Peyer's patch (tissue), 4 donors: ENCODE data around the gene PDGFA. TPM values are rescaled to one million over a fixed set of nuclear protein-coding genes. Genes with fewer than 3 reads are reported as not detected.
A peak's percentile ranks its signal among the peaks of the same experiment; 100 is the strongest.

Experiments used
- DNase-seq, 3 donors: peaks; one replicate each; pipeline ENCODE4 v3.0.0-alpha.2; 2017 to 2019
- H3K27ac ChIP-seq, 4 donors: fragments of 200-600 bp; sonication (generic); one replicate each; pipeline ENCODE4 v1.5.1; 2016 to 2019
- H3K27me3 ChIP-seq, 2 donors: fragments of 200-600 bp; sonication (generic); one replicate each; pipeline ENCODE4 v1.5.1; 2019
- H3K36me3 ChIP-seq, 3 donors: fragments of 200-600 bp; sonication (generic); one replicate each; pipeline ENCODE4 v1.5.1; 2016 to 2019
- H3K4me1 ChIP-seq, 4 donors: fragments of 200-600 bp; sonication (generic); one replicate each; pipeline ENCODE4 v1.5.1; 2016 to 2019
- H3K4me3 ChIP-seq, 4 donors: fragments of 200-600 bp; sonication (generic); 1 replicate in 3 of 4; 2 replicates in 1 of 4; pipeline ENCODE4 v1.5.1; 2016 to 2019; ENCODE audit warnings: mild to moderate bottlenecking in 1 of 4
- H3K9me3 ChIP-seq, 4 donors: fragments of 200-600 bp; sonication (generic); one replicate each; pipeline ENCODE4 v1.5.1; 2016 to 2019; ENCODE audit warnings: mild to moderate bottlenecking in 1 of 4
- POLR2A ChIP-seq, 2 donors: fragments of 450-650 bp; IDR thresholded peaks; one replicate each; pipeline ENCODE4 v1.5.1; 2017; ENCODE audit warnings: antibody characterized with exemption in 2 of 2, mild to moderate bottlenecking in 2 of 2, moderate library complexity in 2 of 2
- total RNA-seq, 4 donors: library from RNA; depleted of rRNA; stranded (reverse); fragments of >200 nt; gene quantifications; one replicate each; pipeline ENCODE4 v1.1.0, GENCODE V29; 2016
- TF ChIP-seq, protein P1 (sequence below), 6 experiments: fragments of 450-650 bp in 4 of 6; fragments of 200-600 bp in 2 of 6; sonication (generic) in 1 of 6; IDR thresholded peaks; one replicate each; pipeline ENCODE4 v1.5.1; 2017 to 2019; ENCODE audit warnings: antibody characterized with exemption in 6 of 6, mild to moderate bottlenecking in 3 of 6, moderate library complexity in 1 of 6

Gene PDGFA
- total RNA-seq, 4 donors from 2014 or later: 5.8 to 97.8 (median 59.4) TPM

DNA sequence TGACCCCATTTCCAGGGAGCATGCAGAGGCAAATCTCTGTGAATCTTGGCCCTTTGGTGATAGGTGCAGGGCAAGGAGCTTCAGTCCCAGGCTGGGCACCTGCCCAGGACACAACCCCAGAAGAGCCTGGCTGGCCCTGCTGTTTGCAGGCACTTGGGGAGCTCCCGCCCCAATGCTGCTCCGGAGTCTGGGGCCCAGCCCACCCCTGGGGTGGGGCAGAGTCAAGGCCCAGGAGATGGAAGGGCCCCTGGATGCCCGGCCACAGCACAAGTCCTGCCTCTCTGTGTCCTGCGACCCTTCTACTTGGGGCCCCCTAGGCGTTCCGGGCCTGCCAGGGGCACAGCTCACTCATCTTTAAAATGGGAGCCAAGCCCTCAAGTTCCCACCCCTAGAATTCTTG, 24.7 kb downstream of the PDGFA start:
- H3K9me3 ChIP-seq: no peaks in the 10 kb centered on the region
- H3K36me3 ChIP-seq: peaks cover 0 to 31% (median 0%) of the 10 kb centered on the region in 3 donors
- H3K4me3 ChIP-seq: no peak overlapping the region
- TF ChIP-seq POLR2A (IDR thresholded peaks at IDR 0.05): no peak
- TF ChIP-seq, protein P1, sequence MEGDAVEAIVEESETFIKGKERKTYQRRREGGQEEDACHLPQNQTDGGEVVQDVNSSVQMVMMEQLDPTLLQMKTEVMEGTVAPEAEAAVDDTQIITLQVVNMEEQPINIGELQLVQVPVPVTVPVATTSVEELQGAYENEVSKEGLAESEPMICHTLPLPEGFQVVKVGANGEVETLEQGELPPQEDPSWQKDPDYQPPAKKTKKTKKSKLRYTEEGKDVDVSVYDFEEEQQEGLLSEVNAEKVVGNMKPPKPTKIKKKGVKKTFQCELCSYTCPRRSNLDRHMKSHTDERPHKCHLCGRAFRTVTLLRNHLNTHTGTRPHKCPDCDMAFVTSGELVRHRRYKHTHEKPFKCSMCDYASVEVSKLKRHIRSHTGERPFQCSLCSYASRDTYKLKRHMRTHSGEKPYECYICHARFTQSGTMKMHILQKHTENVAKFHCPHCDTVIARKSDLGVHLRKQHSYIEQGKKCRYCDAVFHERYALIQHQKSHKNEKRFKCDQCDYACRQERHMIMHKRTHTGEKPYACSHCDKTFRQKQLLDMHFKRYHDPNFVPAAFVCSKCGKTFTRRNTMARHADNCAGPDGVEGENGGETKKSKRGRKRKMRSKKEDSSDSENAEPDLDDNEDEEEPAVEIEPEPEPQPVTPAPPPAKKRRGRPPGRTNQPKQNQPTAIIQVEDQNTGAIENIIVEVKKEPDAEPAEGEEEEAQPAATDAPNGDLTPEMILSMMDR (IDR thresholded peaks at IDR 0.05): no peak
- no peak overlapping the region for H3K27ac ChIP-seq
- peak in 2 of 3 donors; percentile 34 to 45 for DNase-seq
- no peaks in the 10 kb centered on the region for H3K27me3 ChIP-seq
- no peaks in the 10 kb centered on the region for H3K4me1 ChIP-seq

DNA sequence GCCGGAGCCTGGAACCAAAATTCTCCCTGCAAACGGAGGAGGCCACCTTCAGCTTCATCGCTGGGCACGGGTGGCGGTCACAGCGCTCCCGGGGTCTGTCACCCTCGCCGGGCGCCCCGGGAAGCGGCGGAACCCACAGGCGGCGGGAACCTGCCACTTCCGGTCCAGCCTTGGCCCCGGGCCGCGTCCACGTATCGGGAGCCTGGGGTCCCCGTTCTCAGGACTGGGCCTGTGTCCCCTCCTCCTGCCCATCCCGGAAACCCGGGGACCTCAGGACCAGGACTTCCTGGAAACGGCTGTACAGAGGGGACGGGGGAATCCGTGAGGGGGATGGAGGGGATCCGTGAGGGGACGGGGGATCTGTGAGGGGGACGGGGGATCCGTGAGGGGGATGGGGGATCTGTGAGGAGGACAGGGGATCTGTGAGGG, 25.4 kb downstream of the PDGFA start:
- DNase-seq: peak in 2 of 3 donors; percentile 32 to 53
- no peak for TF ChIP-seq POLR2A (IDR thresholded peaks at IDR 0.05)
- TF ChIP-seq, protein P1 (IDR thresholded peaks at IDR 0.05): no peak
- Histone ChIP-seq H3K9me3 (no peaks in the 10 kb centered on the region), H3K4me3 (no peak overlapping the region), H3K27ac (no peak overlapping the region), H3K4me1 (no peaks in the 10 kb centered on the region), H3K36me3 (peaks cover 0 to 25% (median 0%) of the 10 kb centered on the region in 3 donors), H3K27me3 (no peaks in the 10 kb centered on the region)

DNA sequence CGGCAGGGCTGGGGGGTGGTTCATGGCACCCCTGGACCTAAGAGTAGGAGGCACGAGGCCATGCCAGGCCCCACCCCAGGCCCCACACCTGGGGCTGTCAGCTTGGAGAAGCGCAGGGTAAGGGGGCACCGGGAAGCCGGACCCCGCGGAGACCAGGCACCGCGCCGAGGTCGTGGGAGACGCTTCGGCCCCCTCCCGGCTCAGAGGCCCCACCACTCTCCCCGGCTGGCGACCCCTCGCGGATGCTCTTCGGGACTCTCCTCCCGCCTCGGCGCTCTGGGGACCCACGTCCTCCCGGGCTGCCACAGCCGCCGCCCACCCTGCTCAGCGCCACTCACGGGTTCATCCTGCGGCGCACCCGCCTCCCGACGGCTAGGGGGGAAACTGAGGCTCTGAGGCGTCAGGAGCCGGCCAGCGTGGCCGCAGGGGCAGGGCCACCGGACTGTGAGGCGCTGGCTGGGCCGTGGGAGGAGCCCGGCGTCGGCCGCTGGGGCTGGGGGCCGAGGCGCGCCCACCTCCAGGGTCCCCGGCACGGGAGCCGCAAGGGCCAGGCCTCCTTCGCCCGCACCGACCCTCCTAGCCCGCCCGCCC, 25.9 kb downstream of the PDGFA start:
- peak in 1 of 3 donors; percentile 40 for DNase-seq
- Histone ChIP-seq H3K36me3 (peaks cover 0 to 19% (median 0%) of the 10 kb centered on the region in 3 donors), H3K4me3 (no peak overlapping the region), H3K27ac (no peak overlapping the region), H3K27me3 (no peaks in the 10 kb centered on the region), H3K4me1 (no peaks in the 10 kb centered on the region), H3K9me3 (no peaks in the 10 kb centered on the region)
- no peak for TF ChIP-seq POLR2A (IDR thresholded peaks at IDR 0.05)
- TF ChIP-seq, protein P1 (IDR thresholded peaks at IDR 0.05): no peak

DNA sequence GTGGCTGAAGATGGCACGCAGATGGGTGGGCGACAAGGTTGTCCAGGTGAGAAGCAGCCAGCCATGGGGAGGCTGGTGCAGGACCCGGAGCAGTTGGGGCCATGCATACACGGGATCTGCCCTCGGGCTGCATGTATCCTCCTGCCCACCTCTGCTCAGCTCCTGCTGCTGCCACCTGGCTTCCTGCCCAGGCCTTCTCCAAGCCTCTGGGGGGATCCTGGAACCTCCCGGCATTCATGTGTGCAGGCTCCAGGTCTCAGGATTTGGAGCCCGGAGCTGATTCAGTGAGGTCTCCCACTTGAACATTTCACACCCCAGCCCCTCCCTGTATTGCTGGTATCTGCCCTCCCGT, 27.0 kb downstream of the PDGFA start:
- H3K4me3 ChIP-seq: no peak overlapping the region
- H3K4me1 ChIP-seq: no peaks in the 10 kb centered on the region
- peaks cover 0 to 11% (median 0%) of the 10 kb centered on the region in 3 donors for H3K36me3 ChIP-seq
- no peaks in the 10 kb centered on the region for H3K27me3 ChIP-seq
- H3K27ac ChIP-seq: no peak overlapping the region
- no peaks in the 10 kb centered on the region for H3K9me3 ChIP-seq
- TF ChIP-seq POLR2A (IDR thresholded peaks at IDR 0.05): no peak
- TF ChIP-seq, protein P1 (IDR thresholded peaks at IDR 0.05): no peak
- peak in 1 of 3 donors; percentile 34 for DNase-seq

DNA sequence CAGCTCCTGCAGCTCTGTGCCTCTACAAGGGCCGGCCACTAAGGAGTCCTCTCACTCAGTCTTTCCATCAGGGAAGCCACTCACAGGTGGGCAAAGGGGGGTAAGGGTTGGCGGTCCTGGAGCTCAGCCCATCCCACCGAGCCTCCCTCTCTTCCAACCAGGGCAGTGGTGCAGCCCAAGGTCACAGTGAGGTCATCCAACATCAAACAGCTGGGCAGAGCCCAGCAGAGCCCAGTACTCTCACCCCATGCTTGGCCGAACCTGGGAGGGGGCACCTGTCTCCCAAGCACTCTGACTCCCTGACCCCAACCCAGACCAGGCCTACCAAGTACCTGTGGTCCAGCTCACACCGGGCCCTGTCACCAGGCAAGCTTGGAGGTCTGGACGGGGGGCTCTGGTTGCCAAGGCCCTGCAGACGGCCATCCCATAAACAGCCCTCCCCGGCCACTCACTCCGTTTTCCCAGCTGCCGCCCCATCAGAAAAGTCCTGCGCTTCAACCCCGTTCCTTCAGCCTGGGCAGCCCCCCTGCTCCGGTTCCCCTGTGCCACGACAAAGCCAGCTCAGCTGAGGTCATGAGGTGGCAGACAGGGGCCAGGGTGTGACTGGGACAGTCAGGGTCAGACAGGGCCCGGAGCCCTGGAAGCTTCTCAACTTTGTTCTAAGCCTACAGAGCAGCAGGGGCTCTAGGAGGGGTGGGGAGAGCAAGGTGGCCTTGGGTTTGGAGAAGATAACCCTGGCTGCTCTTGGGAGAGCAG, 27.5 kb downstream of the PDGFA start:
- no peaks in the 10 kb centered on the region for H3K27me3 ChIP-seq
- no peak overlapping the region for H3K4me3 ChIP-seq
- peaks cover 0 to 7% (median 0%) of the 10 kb centered on the region in 3 donors for H3K36me3 ChIP-seq
- H3K9me3 ChIP-seq: no peaks in the 10 kb centered on the region
- no peaks in the 10 kb centered on the region for H3K4me1 ChIP-seq
- TF ChIP-seq POLR2A (IDR thresholded peaks at IDR 0.05): no peak
- TF ChIP-seq, protein P1 (IDR thresholded peaks at IDR 0.05): no peak
- peak in 2 of 3 donors; percentile 21 to 40 for DNase-seq
- no peak overlapping the region for H3K27ac ChIP-seq
